Neural cell (in vitro differentiated cells): Measurements from ENCODE around the gene KCNAB1. TPM values are rescaled to one million over a fixed set of nuclear protein-coding genes. Genes with fewer than 3 reads are reported as not detected.

Experiments used
- H2AFZ ChIP-seq: fragments of 200-600, 300-800 bp; sonication (generic), shearing (Covaris generic); 2 replicates; pipeline ENCODE4 v1.6.0; 2014; ENCODE audit warnings: low read depth, mild to moderate bottlenecking, antibody characterized with exemption, low read length, moderate library complexity
- H3F3A ChIP-seq: fragments of 200-600 bp; shearing (Covaris generic); 2 replicates; pipeline ENCODE4 v1.6.1; 2016; ENCODE audit warnings: mild to moderate bottlenecking, moderate library complexity, mixed read lengths, antibody characterized with exemption, low read length; ENCODE audit not compliant: insufficient read depth, poor library complexity, severe bottlenecking
- H3K27ac ChIP-seq: fragments of 200-600, 300-800 bp; sonication (generic), shearing (Covaris generic); 2 replicates; pipeline ENCODE4 v1.5.1; 2014; ENCODE audit warnings: mild to moderate bottlenecking, low read length, moderate library complexity
- H3K27me3 ChIP-seq: fragments of 300-800, 200-600 bp; sonication (generic), shearing (Covaris generic); 2 replicates; pipeline ENCODE4 v1.6.0; 2014; ENCODE audit warnings: mild to moderate bottlenecking, low read depth, low read length, moderate library complexity; ENCODE audit not compliant: insufficient read depth
- H3K36me3 ChIP-seq: fragments of 300-800, 200-600 bp; sonication (generic), shearing (Covaris generic); 2 replicates; pipeline ENCODE4 v1.5.1; 2014; ENCODE audit warnings: mild to moderate bottlenecking, antibody characterized with exemption, low read length, moderate library complexity; ENCODE audit not compliant: insufficient read depth
- H3K4me2 ChIP-seq: fragments of 300-800, 200-600 bp; sonication (generic), shearing (Covaris generic); 2 replicates; pipeline ENCODE4 v1.6.0; 2014; ENCODE audit warnings: mild to moderate bottlenecking, low read length
- H3K4me3 ChIP-seq: fragments of 300-800, 200-600 bp; sonication (generic), shearing (Covaris generic); 2 replicates; pipeline ENCODE4 v1.5.1; 2014; ENCODE audit warnings: mild to moderate bottlenecking, low read length, moderate library complexity
- H3K79me2 ChIP-seq: fragments of 200-600 bp; shearing (Covaris generic); replicated peaks from 2 replicates; pipeline ENCODE4 v1.6.0; 2014; ENCODE audit warnings: mild to moderate bottlenecking, low read length, moderate library complexity; ENCODE audit not compliant: insufficient read depth
- H3K9ac ChIP-seq: fragments of 300-800, 200-600 bp; sonication (generic), shearing (Covaris generic); 2 replicates; pipeline ENCODE4 v1.6.1; 2016; ENCODE audit warnings: mild to moderate bottlenecking, low read length, mixed read lengths
- H3K9me2 ChIP-seq: fragments of 200-600 bp; shearing (Covaris generic); 2 replicates; pipeline ENCODE4 v1.6.1; 2016; ENCODE audit warnings: mild to moderate bottlenecking, low read length, mixed read lengths; ENCODE audit not compliant: insufficient read depth
- H3K9me3 ChIP-seq: fragments of 200-600, 300-800 bp; sonication (generic), shearing (Covaris generic); 2 replicates; pipeline ENCODE4 v1.6.1; 2016; ENCODE audit warnings: mild to moderate bottlenecking, mixed run types, low read length, moderate library complexity, mixed read lengths
- H4K20me1 ChIP-seq: fragments of 200-600 bp; shearing (Covaris generic); 2 replicates; pipeline ENCODE4 v1.6.1; 2016; ENCODE audit warnings: mild to moderate bottlenecking, mixed run types; ENCODE audit not compliant: insufficient read depth
- EP300 ChIP-seq: fragments of 450-650 bp; conservative IDR thresholded peaks from 2 replicates; pipeline ENCODE4 v1.6.1; 2014; ENCODE audit warnings: antibody characterized with exemption, mild to moderate bottlenecking, moderate library complexity; ENCODE audit not compliant: poor library complexity, severe bottlenecking
- EZH2 ChIP-seq: fragments of 200-600, 300-800 bp; shearing (Covaris generic), sonication (generic); IDR thresholded peaks from 2 replicates; pipeline ENCODE4 v1.6.1; 2014; ENCODE audit warnings: antibody characterized with exemption, low read length, borderline replicate concordance, mild to moderate bottlenecking; ENCODE audit not compliant: insufficient read depth, poor library complexity, severe bottlenecking
- MXI1 ChIP-seq: fragments of 450-650 bp; conservative IDR thresholded peaks from 2 replicates; pipeline ENCODE4 v1.6.1; 2014; ENCODE audit warnings: antibody characterized with exemption, mild to moderate bottlenecking; ENCODE audit not compliant: poor library complexity, severe bottlenecking
- POLR2AphosphoS5 ChIP-seq: IDR thresholded peaks from 2 replicates; pipeline ENCODE4 v1.6.1; 2012
- RAD21 ChIP-seq: fragments of 450-650 bp; conservative IDR thresholded peaks from 2 replicates; pipeline ENCODE4 v1.6.1; 2014; ENCODE audit warnings: antibody characterized with exemption, mild to moderate bottlenecking, moderate library complexity
- SMC3 ChIP-seq: fragments of 450-650 bp; conservative IDR thresholded peaks from 2 replicates; pipeline ENCODE4 v1.6.1; 2014; ENCODE audit warnings: antibody characterized with exemption, mild to moderate bottlenecking, moderate library complexity; ENCODE audit not compliant: poor library complexity
- TAF1 ChIP-seq: IDR thresholded peaks from 2 replicates; pipeline ENCODE4 v1.6.1; 2012; ENCODE audit warnings: low read depth
- polyA plus RNA-seq: library from polyadenylated mRNA; depleted of rRNA; stranded (reverse); fragments of >200 nt; gene quantifications from 2 replicates; pipeline ENCODE4 v1.2.3, GENCODE V29; 2014
- TF ChIP-seq, protein P1 (sequence below): IDR thresholded peaks from 2 replicates; pipeline ENCODE4 v1.6.1; 2012; ENCODE audit warnings: borderline replicate concordance
- TF ChIP-seq, protein P2 (sequence below): fragments of 450-650 bp; IDR thresholded peaks from 2 replicates; pipeline ENCODE4 v1.5.1; 2014; ENCODE audit warnings: antibody characterized with exemption, mild to moderate bottlenecking, moderate library complexity; ENCODE audit not compliant: poor library complexity, severe bottlenecking

Gene KCNAB1
- polyA plus RNA-seq, 1 donor from 2014 or later, result 14.9 TPM

DNA sequence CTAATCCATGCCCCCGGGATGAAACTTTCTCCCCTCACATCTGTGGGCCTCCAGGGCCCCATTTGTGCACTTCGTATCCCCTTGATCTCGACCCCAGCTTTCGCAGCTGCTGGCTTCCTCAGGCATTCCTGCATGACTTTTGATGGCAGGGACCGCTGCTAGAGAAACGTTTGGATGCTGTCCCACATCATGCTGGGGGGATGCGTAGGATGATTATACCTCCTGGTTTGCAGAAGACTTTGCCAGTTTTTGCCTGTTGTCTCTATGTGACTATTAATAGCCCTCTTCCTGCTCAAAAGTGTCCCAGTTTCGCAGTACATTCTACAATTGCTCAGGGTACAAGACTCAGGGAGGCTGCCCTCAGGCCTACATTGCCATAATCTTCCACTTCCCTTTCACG is 10.4 kb upstream of the KCNAB1 start:
- no peaks in the 10 kb centered on the region for H3K9me3 ChIP-seq
- no peak overlapping the region for H3K9ac ChIP-seq
- no peak overlapping the region for H3K27ac ChIP-seq
- no peak overlapping the region for H3K4me3 ChIP-seq
- H4K20me1 ChIP-seq, result no peaks in the 10 kb centered on the region
- no peaks in the 10 kb centered on the region for H3K79me2 ChIP-seq
- H3K4me2 ChIP-seq, result no peak overlapping the region
- H3K36me3 ChIP-seq, result no peaks in the 10 kb centered on the region
- H3F3A ChIP-seq, result no peaks in the 10 kb centered on the region
- no peaks in the 10 kb centered on the region for H3K27me3 ChIP-seq
- no peak overlapping the region for H2AFZ ChIP-seq
- TF ChIP-seq SMC3 (no peak), EZH2 (no peak), EP300 (no peak), TAF1 (no peak), POLR2AphosphoS5 (no peak), MXI1 (no peak), RAD21 (no peak)
- TF ChIP-seq, protein P1, sequence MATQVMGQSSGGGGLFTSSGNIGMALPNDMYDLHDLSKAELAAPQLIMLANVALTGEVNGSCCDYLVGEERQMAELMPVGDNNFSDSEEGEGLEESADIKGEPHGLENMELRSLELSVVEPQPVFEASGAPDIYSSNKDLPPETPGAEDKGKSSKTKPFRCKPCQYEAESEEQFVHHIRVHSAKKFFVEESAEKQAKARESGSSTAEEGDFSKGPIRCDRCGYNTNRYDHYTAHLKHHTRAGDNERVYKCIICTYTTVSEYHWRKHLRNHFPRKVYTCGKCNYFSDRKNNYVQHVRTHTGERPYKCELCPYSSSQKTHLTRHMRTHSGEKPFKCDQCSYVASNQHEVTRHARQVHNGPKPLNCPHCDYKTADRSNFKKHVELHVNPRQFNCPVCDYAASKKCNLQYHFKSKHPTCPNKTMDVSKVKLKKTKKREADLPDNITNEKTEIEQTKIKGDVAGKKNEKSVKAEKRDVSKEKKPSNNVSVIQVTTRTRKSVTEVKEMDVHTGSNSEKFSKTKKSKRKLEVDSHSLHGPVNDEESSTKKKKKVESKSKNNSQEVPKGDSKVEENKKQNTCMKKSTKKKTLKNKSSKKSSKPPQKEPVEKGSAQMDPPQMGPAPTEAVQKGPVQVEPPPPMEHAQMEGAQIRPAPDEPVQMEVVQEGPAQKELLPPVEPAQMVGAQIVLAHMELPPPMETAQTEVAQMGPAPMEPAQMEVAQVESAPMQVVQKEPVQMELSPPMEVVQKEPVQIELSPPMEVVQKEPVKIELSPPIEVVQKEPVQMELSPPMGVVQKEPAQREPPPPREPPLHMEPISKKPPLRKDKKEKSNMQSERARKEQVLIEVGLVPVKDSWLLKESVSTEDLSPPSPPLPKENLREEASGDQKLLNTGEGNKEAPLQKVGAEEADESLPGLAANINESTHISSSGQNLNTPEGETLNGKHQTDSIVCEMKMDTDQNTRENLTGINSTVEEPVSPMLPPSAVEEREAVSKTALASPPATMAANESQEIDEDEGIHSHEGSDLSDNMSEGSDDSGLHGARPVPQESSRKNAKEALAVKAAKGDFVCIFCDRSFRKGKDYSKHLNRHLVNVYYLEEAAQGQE, result no peak
- TF ChIP-seq, protein P2, sequence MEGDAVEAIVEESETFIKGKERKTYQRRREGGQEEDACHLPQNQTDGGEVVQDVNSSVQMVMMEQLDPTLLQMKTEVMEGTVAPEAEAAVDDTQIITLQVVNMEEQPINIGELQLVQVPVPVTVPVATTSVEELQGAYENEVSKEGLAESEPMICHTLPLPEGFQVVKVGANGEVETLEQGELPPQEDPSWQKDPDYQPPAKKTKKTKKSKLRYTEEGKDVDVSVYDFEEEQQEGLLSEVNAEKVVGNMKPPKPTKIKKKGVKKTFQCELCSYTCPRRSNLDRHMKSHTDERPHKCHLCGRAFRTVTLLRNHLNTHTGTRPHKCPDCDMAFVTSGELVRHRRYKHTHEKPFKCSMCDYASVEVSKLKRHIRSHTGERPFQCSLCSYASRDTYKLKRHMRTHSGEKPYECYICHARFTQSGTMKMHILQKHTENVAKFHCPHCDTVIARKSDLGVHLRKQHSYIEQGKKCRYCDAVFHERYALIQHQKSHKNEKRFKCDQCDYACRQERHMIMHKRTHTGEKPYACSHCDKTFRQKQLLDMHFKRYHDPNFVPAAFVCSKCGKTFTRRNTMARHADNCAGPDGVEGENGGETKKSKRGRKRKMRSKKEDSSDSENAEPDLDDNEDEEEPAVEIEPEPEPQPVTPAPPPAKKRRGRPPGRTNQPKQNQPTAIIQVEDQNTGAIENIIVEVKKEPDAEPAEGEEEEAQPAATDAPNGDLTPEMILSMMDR, result no peak
- H3K9me2 ChIP-seq, result no peaks in the 10 kb centered on the region

DNA sequence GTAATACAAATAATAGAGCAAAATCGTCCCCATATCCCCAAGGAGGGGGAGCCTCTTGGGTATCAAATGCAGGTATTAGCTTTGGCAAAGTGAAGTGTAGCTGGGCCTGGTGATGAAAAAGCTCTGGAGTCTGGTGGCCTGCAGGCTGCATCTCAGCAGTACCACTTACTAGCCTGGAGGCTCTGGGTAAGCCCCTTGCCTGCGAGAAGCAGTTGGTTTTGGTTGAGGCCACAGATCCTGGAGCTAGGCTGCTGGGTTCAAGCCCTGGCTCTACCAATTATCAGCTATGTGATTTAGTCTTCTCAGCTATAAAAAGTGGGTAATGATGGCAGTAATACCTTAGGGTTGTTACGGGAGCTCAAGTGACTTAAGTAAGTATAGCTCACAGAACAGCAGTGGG is 6.1 kb downstream of the KCNAB1 start:
- Histone ChIP-seq H3K9me3 (no peaks in the 10 kb centered on the region), H3F3A (no peaks in the 10 kb centered on the region), H3K27ac (no peak overlapping the region), H3K79me2 (no peaks in the 10 kb centered on the region), H3K36me3 (no peaks in the 10 kb centered on the region), H3K27me3 (no peaks in the 10 kb centered on the region), H3K4me2 (no peak overlapping the region), H3K4me3 (no peak overlapping the region), H3K9ac (no peak overlapping the region), H3K9me2 (no peaks in the 10 kb centered on the region), H4K20me1 (no peaks in the 10 kb centered on the region), H2AFZ (no peak overlapping the region)
- TF ChIP-seq POLR2AphosphoS5, result no peak
- no peak for TF ChIP-seq SMC3
- TF ChIP-seq TAF1, result no peak
- no peak for TF ChIP-seq MXI1
- no peak for TF ChIP-seq RAD21
- TF ChIP-seq, protein P1, result no peak
